ENCODE data around the gene DOK5.

DNA sequence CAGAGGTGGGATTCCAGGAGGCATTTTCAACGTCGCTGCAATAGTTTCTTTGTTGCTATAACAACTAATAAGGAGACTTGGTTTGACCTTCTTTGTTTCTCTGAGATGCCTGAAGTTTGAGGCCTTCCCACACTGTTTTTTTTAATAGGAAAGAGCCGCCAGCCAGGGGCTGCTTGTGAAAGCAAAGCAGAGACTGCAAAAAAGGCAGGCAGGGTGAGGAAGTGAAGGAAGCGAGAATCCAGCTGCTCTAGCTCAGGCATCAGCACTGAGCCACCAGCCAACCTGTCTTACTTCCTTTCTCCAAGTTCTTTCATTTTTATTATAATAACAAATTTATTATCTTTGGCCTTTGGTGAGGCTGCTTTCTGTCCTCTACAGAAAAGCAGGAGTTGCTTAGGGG is 179.1 kb downstream of the DOK5 start:
- TF ChIP-seq, protein P1, sequence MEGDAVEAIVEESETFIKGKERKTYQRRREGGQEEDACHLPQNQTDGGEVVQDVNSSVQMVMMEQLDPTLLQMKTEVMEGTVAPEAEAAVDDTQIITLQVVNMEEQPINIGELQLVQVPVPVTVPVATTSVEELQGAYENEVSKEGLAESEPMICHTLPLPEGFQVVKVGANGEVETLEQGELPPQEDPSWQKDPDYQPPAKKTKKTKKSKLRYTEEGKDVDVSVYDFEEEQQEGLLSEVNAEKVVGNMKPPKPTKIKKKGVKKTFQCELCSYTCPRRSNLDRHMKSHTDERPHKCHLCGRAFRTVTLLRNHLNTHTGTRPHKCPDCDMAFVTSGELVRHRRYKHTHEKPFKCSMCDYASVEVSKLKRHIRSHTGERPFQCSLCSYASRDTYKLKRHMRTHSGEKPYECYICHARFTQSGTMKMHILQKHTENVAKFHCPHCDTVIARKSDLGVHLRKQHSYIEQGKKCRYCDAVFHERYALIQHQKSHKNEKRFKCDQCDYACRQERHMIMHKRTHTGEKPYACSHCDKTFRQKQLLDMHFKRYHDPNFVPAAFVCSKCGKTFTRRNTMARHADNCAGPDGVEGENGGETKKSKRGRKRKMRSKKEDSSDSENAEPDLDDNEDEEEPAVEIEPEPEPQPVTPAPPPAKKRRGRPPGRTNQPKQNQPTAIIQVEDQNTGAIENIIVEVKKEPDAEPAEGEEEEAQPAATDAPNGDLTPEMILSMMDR (IDR thresholded peaks at IDR 0.05 in 2 of 3, conservative IDR thresholded peaks at IDR 0.05 in 1 of 3; ENCODE audit: control insufficient read depth in 2 of 3, extremely low read depth in 1 of 3, insufficient read depth in 1 of 3, low read depth in 3 of 3, low read length in 3 of 3), result no peak
- TF ChIP-seq POLR2A (IDR thresholded peaks at IDR 0.05; ENCODE audit: low read depth, low read length) (no peak), POLR2AphosphoS5 (IDR thresholded peaks at IDR 0.05; ENCODE audit: low read length) (no peak), MEF2B (IDR thresholded peaks at IDR 0.05; ENCODE audit: partially characterized antibody, poor library complexity, severe bottlenecking) (no peak), EP300 (IDR thresholded peaks at IDR 0.05; ENCODE audit: borderline replicate concordance in 1 of 2, control insufficient read depth in 1 of 2, low read depth in 2 of 2, low read length in 2 of 2) (no peak), FOS (IDR thresholded peaks at IDR 0.05; ENCODE audit: borderline replicate concordance, extremely low read depth, insufficient read length) (no peak), ZSCAN29 (IDR thresholded peaks at IDR 0.05) (no peak)
